Vagina (tissue), 2 donors: ENCODE data around the gene CPT1A.

Experiments used
- CTCF ChIP-seq, 3 experiments: fragments of 450-650 bp in 2 of 3; fragments of 200-600 bp in 1 of 3; sonication (generic) in 1 of 3; IDR thresholded peaks; one replicate each; pipeline ENCODE4 v1.5.1; 2017 to 2019; ENCODE audit warnings: antibody characterized with exemption in 3 of 3, mild to moderate bottlenecking in 2 of 3, moderate library complexity in 2 of 3
- POLR2A ChIP-seq, 2 donors: fragments of 450-650 bp; IDR thresholded peaks; one replicate each; pipeline ENCODE4 v1.6.1; 2017; ENCODE audit warnings: antibody characterized with exemption in 2 of 2, mild to moderate bottlenecking in 2 of 2, moderate library complexity in 2 of 2

GRCh38 chr11:68715456-68716122, 126.1 kb downstream of the CPT1A start:
- TF ChIP-seq POLR2A (IDR thresholded peaks at IDR 0.05) = no peak
- no peak for TF ChIP-seq CTCF (IDR thresholded peaks at IDR 0.05)
